GM13976 (cell line): ENCODE measurements around the gene OR6J1.
"Not testable (repeated sequence)": the region's sequence is repeated elsewhere in the genome, so short reads cannot be mapped to it uniquely, and the experiment has no call there.

Experiments
- DNase-seq: peaks from one replicate; pipeline ENCODE4 v3.0.0; 2012; ENCODE audit warnings: low spot score
- CTCF ChIP-seq: IDR thresholded peaks from 2 replicates; pipeline ENCODE4 v1.5.1; 2012; ENCODE audit warnings: borderline replicate concordance, mild to moderate bottlenecking; ENCODE audit not compliant: insufficient read depth; ENCODE audit errors: extremely low read depth, missing control alignments, control extremely low read depth
- in situ Hi-C: fragments of 300-500 bp; cut with MboI; formaldehyde crosslinking; loops from one replicate; pipeline ENCODE4 v1.12.0; 2022; ENCODE audit warnings: low sequenced_read_pairs, mixed read lengths, inconsistent platforms; ENCODE audit not compliant: unreplicated experiment

OR6J1 gene

GRCh38 chr14:22623047-22623446 lies 21.1 kb downstream of the OR6J1 start:
- no peak for DNase-seq
- in situ Hi-C loops: no loop called here
- no peak for TF ChIP-seq CTCF

GRCh38 chr14:22622255-22622654 lies 21.9 kb downstream of the OR6J1 start:
- in situ Hi-C loops: no loop called here
- TF ChIP-seq CTCF: no peak
- no peak for DNase-seq

GRCh38 chr14:22615765-22616164 lies 28.4 kb downstream of the OR6J1 start:
- in situ Hi-C loops, DNase-seq: not testable (repeated sequence)

- TF ChIP-seq CTCF: no peak
- no peak for DNase-seq
- in situ Hi-C loops: no loop called here
Observed at GRCh38 chr14:22614240-22614799, 29.8 kb downstream of the OR6J1 start.

GRCh38 chr14:22613736-22614239 lies 30.4 kb downstream of the OR6J1 start:
- in situ Hi-C loops: no loop called here
- no peak for TF ChIP-seq CTCF
- no peak for DNase-seq

GRCh38 chr14:22613106-22613695 lies 31.0 kb downstream of the OR6J1 start:
- in situ Hi-C loops: no loop called here
- no peak for TF ChIP-seq CTCF
- no peak for DNase-seq

GRCh38 chr14:22610931-22611330 lies 33.2 kb downstream of the OR6J1 start:
- no peak for DNase-seq
- no peak for TF ChIP-seq CTCF
- in situ Hi-C loops: no loop called here
